HG03378 (cell line): ENCODE data around the gene EPSTI1.
A peak's percentile ranks its signal among the peaks of the same experiment; 100 is the strongest.
"Not testable (repeated sequence)": the region's sequence is repeated elsewhere in the genome, so short reads cannot be mapped to it uniquely, and the experiment has no call there.

Experiments used
- ATAC-seq: cut with Tn5 transposase; IDR thresholded peaks from one replicate; pipeline ENCODE4 v1.9.1; 2021; ENCODE audit warnings: mild to moderate bottlenecking, moderate library complexity; ENCODE audit not compliant: unreplicated experiment

The EPSTI1 gene, protein sequence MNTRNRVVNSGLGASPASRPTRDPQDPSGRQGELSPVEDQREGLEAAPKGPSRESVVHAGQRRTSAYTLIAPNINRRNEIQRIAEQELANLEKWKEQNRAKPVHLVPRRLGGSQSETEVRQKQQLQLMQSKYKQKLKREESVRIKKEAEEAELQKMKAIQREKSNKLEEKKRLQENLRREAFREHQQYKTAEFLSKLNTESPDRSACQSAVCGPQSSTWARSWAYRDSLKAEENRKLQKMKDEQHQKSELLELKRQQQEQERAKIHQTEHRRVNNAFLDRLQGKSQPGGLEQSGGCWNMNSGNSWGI

DNA sequence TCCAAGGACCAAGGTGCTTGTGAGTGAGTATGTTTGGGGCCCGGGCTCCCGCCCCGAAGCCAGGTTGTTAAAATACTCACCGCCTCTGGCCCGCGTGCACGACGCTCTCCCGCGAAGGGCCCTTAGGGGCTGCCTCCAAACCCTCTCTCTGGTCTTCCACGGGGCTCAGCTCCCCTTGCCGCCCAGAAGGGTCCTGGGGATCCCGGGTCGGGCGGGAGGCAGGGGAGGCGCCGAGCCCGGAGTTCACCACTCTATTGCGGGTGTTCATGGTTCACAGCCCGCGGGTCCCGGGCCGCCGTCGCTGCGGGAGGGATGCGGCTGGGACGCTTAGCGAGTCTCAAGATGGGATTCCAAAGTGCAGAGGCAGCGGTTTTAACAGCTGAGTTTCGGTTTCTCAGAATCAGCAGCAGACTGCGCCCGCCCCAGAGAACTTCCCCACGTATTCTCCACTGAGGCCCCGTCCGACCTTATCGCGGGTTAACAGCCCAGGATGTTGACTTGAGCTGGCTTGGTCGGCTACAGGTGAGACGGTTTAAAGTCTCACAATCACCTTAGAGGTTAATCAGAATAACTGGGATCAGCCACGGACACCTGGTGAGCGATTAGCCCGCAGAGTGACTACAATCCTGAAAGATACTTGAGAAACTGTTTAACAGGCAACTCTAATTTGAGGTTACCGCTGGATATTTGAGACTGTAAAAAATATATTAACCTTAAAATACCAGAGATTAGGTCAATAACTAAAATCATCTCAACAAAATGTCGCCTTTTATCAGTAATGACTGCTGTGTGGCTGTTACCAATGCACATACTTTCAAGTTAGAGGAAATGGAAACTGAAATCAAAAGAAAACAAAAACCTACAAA is at the start of gene EPSTI1:
Gene EPSTI1 (minus strand): TSS at position 344 of the 866 bp plus-strand sequence. CDS start 76 bp downstream, at position 268.
- ATAC-seq: peak; percentile 79

DNA sequence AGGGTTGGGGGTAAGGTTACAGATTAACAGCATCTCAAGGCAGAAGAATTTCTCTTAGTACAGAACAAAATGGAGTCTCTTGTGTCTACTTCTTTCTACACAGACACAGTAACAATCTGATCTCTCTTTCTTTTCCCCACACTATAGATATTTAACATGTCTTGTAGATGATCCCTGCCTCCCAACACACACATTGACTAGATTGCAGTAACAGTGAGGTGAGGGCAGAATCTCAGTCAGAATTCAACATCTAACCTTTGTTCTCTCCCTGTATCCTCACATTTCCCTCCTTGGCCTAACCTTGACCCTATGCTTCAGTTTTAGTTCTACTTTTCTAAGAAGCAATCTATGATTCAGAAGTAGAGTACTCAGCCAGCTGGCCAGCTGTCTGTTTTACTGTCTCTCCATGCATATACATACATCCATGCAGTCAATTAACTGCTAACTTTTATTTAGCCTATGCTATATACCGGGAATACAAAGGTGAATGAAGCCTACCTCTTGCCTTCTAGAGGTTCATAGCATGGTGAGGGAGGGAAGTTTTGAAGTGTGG is 49.4 kb upstream of the EPSTI1 start:
- ATAC-seq: no peak

DNA sequence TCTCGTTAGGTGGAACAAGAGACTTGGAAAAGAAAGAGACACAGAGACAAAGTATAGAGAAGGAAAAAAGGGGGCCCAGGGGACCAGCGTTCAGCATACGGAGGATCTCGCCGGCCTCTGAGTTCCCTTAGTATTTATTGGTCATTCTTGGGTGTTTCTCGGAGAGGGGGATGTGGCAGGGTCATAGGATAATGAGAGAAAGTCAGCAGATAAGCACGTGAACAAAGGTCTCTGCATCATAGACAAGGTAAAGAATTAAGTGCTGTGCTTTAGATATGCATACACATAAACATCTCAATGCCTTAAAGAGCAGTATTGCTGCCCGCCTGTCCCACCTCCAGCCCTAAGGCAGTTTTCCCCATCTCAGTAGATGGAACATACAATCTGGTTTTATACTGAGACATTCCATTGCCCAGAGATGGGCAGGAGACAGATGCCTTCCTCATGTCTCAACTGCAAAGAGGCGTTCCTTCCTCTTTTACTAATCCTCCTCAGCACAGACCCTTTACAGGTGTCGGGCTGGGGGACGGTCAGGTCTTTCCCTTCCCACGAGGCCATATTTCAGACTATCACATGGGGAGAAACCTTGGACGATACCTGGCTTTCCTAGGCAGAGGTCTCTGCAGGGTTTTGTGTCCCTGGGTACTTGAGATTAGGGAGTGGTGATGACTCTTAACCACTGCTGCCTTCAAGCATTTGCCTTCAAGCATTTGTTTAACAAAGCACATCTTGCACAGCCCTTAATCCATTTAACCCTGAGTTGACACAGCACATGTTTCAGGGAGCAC is 48.7 kb upstream of the EPSTI1 start:
- not testable (repeated sequence) for ATAC-seq

DNA sequence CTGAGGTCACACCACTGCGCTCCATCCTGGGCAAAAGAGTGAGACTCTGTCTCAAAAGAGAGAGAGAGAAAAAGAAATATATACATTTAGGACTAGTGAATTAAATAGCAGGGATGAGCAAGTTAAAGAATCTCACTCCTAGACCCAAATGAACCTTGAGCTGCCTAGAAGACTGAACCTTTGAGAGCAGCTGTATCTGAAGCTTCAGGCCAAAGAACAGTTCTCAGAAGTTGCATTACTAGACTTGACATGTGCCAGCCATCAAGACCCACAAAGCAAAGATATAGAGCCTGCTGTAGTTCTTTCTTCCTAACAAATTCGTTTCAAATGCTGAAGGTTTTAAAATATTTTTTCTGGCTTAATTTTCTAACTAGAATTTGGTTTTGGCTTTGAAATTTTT is 47.9 kb upstream of the EPSTI1 start:
- ATAC-seq: no peak

DNA sequence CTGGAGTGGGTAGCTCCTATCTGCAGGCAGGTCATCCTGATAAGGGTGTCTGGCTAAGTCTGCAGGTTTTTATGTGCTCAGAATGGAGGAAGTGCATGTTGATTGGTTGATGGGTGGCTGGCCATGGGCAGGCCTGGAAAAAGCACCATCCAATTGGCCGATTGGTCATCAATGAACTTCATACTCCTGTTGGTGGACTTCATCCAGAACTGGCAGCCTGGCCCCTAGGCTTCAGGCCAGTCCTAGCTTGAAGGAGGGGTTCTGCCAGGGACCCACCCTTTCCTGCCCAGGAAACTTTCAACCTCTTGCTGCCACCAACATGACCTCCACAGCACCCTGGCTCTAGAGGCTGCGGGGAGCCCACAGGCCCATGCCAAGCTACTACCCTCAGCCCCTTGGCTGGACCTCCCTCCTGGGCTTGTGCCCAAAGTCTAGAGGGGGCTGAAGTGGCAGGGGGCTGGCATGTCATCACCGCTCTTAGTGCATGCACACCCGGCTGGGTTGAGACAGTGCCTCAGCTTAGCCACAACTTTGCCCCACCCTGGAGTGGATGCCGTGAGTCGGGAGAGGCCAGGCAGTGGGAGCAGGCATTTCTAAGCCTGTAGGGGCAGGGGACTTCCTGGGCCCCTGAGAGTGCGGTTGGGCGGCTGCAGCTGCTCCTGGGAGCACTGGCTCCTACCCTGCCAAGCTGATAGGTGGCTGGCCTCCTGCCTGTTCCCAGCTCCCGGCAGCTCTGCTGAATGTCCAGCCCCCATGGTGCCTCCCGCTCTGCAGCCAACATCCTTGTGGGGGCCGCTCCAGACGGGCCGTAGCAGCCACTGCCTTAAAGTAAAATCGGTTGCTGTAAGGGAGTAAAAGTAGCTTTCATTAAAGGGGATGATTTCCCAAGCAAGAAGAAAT is 44.6 kb upstream of the EPSTI1 start:
- ATAC-seq: no peak

DNA sequence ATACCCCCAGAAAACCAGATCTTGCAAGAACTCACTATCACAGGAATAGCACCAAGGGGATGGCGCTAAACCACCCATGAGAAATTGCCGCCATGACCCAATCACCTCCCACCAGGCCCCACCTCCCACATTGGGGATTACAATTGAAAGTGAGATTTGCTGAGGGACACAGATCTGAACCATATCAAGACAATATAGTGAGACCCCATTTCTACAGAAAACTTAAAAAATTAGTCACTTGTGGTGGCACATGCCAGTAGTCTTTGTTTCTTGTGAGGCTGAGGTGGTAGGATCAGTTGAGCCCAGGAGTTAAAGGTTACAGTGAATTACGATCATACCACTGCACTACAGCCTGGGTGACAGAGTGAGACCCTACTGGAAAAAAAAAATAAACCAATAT is 41.0 kb upstream of the EPSTI1 start:
- ATAC-seq: no peak

DNA sequence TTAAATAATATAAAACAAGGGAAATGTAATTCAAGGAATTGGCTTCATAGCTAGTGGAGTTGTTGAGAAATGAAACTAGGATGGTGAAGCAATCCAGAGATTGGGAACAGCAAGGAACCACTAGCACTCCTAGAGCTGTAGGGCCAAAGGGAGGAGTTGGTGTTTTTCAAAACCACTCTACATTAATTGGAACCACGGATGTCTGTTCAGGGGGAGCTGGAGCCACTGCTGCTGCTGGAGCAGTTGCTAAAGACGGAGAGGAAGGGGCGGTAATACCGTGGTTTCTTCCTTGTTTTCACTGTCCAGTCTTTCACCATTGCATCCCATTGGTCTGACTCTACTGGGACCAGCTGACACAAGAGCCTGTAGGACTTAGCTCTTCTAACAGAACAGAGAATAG is 39.8 kb upstream of the EPSTI1 start:
- ATAC-seq: no peak

DNA sequence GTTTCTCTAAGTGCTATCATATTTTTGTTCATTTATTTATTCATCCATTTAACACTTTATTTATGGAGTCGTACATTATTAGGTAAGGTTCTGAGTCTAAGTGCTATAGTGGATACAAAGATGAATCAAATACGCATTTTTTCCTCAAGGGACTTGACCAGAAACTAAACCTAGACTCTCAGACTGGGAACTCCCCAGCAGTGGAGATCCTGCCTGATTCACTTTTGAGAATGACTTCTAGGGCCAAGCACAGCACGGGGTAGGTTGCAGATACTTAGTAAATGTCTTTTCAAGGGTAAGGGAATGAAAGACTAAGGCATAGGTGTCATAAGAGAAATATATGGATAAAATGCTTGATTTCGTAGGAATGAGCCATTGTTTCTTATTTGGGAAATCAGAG is 38.5 kb upstream of the EPSTI1 start:
- peak; percentile 71 for ATAC-seq

DNA sequence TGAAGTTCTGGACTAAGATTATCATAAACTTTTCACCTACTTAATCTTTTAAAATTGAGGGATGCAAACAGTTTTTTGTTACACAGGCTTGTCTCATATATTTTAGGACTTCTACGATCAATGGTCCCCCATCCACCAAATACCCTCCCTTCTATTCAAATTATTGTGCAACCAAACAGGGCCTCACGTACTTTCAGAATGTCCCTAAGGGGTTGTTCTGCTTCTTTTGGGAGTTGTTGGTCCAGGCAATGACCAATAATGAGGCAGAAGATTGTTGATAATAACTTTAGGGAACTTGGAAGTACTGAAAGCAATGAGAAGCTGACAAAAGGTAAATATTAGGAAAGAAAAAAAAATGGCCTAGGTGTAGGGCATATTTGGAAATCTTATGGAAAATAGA is 34.2 kb upstream of the EPSTI1 start:
- no peak for ATAC-seq

DNA sequence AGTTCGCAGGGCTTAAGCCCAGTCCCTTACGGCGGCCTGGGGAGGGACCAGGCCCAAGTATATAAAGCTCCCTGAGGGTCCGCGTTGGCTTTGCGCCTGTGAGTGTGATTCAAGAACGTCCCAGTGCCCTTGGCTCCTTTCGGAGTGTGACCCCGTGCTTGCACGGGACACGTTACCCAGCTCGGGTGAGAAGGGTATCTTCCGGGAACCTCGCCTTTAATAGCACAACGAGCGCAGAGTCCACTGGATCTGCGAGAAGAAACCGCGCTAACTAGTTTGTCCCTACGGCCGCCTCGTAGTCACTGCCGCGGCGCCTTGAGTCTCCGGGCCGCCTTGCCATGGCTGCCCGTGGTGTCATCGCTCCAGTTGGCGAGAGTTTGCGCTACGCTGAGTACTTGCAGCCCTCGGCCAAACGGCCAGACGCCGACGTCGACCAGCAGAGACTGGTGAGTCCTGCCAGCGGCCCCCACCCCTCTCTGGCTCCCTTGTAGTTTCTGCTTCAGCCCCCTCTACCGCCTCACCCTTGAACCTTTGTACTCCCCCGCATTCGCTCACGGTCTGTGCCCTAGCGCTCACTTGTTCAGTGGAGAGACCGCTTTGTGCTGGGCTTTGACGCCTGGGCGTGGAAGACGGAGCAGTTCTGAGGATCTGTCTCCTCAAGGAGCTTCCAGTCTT is 31.4 kb upstream of the EPSTI1 start, which contains the start of gene DNAJC15:
Gene DNAJC15 (plus strand): TSS at position 298 of the 675 bp plus-strand sequence. CDS start 41 bp downstream, at position 339.
- ATAC-seq: peak; percentile 76

DNA sequence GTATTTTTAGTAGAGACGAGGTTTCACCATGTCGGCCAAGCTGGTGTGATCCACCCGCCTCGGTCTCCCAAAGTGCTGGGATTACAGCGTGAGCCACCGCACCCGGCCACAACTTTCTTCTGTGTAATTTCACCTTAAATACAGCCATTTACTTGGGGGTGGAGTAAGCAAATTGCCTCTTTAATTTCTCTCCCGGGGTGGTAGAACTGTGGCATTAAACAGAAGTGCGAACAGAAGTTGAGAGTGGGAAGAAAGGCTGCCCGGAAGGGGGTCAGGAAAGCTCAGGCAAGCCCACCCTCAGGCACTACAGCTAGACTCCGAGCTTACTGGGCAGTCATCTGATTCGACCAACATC is 30.9 kb upstream of the EPSTI1 start:
- no peak for ATAC-seq

DNA sequence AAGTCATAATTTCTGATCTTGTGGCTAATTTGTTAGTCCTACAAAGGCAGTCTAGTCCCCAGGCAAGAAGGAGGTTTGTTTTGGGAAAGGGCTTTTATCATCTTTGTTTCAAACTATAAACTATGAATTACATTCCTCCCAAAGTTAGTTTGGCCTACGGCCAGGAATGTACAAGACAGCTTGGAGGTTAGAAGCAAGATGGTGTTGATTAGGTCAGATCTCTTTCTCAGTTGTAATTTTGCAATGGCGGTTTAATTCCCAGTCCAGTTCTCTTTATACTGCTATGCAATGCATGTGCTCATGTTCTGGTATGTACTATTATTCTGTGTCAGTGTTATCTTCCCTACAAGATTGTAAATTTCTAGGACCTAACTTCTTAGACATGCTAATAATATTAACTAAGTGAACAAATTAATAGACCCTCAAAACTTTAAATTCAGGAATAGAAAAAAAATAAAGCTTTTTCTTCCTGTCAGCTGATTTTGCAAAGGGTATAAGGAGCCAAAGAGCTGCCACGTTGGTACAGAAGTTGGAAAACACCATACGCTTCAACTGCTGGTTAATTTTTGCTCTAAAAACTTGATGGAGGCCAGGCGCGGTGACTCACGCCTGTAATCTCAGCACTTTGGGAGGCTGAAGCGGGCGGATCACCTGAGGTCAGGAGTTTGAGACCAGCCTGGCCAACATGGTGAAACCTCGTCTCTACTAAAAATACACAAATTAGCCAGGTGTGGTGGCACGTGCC is 30.1 kb upstream of the EPSTI1 start:
- no peak for ATAC-seq

DNA sequence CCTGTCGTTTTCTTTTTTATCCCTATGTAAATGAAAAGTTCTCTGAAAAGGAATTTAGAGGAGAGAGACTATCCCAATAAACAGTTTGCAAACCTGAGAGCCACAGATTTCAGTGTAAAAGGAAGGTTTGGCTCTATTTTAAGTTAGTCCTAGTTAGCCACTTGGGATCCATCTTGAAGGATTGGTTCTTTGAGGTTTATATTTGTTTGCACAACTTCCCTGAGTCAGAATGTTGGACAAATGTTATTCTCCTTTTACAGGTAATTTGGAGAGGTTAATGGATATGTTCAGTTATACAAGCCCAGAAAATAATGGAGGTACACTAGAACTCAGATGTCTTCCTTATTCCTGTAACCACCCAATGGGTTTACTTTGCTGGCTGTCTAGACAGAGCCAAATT is 28.8 kb upstream of the EPSTI1 start:
- no peak for ATAC-seq

DNA sequence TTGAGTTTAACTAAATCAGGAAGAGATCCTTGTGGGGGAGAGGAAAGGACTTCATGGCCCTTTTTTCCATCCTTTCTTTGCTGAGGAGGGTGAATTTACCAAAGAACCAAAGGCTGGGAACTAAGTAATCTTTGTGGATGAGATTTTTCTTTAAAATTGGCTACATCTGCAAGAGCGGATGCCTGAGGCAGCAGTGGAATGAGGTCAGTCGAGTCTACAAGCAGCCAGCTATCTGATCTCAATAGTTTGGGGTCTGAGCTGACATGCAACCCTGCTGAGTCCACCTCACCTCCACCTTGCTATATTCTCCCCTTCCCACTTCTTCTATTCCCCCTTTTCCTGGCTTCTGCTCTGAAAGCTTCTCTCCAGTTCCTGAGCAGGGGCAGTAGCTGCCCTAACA is 27.8 kb upstream of the EPSTI1 start:
- ATAC-seq: no peak

DNA sequence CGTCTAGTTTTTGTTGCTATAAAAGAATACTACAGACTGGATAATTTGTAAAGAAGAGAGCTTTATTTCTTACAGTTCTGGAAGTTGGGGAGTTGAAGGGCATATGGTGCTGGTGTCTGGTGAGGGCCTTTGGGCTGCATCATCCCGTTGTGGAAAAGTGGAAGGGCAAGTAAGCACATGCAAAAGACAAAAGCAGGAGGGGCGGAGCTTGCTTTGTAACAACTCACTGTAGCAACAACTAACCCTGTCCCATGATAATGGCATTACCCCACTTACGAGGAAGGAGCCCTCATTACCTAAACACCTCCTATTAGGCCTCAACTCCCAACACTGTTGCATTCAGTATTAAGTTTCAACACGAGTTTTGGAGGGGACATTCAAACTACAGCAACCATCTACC is 24.2 kb upstream of the EPSTI1 start:
- ATAC-seq: no peak

DNA sequence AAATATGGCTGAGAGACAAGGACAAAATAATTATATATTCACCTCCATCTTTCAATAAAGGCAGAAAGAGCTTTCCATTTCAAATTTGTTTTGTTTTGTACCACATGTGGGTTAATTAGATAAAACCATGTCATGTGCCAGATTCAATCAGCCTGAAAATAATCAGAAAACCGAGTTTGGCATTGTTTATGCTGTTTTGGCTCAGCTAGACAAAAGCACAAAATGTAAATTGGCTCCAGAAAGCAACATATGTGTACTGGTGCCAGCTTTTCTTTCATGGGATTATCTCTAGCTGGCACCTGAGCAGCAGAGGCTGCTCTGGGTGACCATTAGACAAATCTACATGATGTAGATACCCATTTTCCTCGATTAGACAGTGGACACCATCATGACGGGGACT is 22.1 kb upstream of the EPSTI1 start:
- no peak for ATAC-seq

DNA sequence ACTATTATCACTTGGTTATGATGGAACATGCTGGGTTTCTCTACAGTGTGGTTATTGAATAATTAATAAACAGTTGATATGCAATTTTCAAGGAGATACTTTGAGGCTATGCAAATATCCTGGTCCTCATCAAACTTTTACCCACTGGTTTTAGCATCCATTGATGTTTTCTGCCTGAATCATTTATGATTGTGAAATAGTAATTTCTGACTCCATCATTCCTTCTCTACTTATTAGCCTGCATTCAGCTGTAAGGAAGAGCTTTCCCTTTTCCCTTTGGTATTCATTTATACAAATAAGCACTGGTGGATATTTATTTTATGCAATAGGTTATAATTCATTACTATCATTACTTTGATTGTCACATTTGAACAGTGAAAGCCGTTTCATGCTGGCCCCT is 17.5 kb upstream of the EPSTI1 start:
- ATAC-seq: no peak

DNA sequence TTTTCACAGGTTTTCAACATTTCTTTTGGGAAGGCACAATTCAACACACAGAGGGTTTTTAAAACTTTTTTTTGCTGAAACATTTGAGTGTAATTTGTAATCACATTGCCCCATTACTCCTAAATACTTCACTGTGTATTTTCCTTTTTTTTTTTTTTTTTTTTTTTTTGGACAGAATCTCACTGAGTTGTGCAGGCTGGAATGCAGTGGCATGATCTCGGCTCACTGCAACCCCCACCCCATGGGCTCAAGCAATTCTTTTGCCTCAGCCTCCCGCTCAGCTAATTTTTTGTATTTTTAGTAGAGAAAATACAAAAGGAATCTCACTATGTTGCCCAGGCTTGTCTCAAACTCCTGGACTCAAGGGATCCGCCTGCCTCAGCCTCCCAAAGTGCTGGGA is 16.6 kb upstream of the EPSTI1 start:
- ATAC-seq: no peak
